GM12865 (cell line): ENCODE results near the gene FIGN.

Experiments used
- DNase-seq: peaks from one replicate; pipeline ENCODE4 v3.0.0; 2010; ENCODE audit warnings: low read depth
- H3K4me3 ChIP-seq: 2 replicates; pipeline ENCODE4 v1.5.1; 2011; ENCODE audit warnings: mild to moderate bottlenecking, low read depth, low read length, control low read depth
- TF ChIP-seq, protein P1 (sequence below): IDR thresholded peaks from 2 replicates; pipeline ENCODE4 v1.5.1; 2011; ENCODE audit warnings: low read length, control low read depth, low read depth, inconsistent platforms; ENCODE audit not compliant: insufficient read depth; ENCODE audit errors: missing control alignments

FIGN gene

DNA sequence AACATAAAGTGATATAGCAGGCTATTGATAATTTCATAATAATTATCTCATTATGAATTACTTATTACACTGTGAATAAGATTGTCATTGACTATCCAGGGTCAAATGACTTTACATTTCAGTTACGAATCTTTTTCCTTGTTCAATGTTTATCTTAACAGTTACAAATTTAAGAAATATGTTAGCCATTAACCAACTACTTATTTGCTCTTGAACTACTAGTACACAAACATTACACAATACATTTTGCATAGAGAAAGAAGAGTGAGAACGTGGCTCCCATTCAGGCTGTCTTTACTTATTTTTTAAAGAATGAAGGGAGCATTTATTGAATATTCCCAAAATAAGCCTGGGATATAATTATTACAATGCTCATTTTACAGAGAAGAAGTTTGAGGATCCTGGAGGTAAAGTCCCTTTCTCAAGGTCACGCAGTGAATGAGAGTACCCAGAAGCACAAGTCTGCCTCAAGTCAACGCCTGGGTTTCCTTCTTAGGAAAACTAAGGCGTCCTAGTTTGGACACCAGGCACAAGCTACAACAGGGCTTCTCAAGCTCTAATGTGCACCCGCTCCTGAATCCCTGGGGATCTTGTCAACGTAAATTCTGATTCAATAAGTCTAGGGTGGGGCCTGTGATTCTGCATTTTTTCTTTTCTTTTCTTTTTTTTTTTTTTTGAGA, 164.2 kb downstream of the FIGN start:
- TF ChIP-seq, protein P1, sequence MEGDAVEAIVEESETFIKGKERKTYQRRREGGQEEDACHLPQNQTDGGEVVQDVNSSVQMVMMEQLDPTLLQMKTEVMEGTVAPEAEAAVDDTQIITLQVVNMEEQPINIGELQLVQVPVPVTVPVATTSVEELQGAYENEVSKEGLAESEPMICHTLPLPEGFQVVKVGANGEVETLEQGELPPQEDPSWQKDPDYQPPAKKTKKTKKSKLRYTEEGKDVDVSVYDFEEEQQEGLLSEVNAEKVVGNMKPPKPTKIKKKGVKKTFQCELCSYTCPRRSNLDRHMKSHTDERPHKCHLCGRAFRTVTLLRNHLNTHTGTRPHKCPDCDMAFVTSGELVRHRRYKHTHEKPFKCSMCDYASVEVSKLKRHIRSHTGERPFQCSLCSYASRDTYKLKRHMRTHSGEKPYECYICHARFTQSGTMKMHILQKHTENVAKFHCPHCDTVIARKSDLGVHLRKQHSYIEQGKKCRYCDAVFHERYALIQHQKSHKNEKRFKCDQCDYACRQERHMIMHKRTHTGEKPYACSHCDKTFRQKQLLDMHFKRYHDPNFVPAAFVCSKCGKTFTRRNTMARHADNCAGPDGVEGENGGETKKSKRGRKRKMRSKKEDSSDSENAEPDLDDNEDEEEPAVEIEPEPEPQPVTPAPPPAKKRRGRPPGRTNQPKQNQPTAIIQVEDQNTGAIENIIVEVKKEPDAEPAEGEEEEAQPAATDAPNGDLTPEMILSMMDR: no peak
- no peak for DNase-seq

DNA sequence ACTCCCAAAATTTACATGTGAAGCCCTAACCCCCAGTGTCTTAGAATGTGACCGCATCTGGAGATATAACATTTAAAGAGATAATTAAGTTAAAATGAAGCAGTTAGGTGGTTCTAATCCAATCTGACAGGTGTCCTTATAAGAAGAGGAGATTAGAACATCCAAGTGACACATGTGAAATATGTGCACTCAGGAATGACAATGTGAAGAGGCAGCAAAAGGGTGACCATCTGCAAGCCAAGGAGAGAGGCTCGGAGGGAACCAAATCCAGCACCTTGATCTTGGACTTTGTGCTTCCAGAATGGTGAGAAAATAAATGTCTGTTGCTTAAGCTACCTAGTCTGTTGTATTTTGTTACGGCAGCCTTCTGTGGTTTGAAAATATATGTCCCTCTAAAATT, 165.4 kb downstream of the FIGN start:
- DNase-seq: no peak
- TF ChIP-seq, protein P1: no peak
- no peak overlapping the region for H3K4me3 ChIP-seq

More for the DNA sequence above, 164.2 kb downstream of the FIGN start:
- H3K4me3 ChIP-seq: no peak overlapping the region

DNA sequence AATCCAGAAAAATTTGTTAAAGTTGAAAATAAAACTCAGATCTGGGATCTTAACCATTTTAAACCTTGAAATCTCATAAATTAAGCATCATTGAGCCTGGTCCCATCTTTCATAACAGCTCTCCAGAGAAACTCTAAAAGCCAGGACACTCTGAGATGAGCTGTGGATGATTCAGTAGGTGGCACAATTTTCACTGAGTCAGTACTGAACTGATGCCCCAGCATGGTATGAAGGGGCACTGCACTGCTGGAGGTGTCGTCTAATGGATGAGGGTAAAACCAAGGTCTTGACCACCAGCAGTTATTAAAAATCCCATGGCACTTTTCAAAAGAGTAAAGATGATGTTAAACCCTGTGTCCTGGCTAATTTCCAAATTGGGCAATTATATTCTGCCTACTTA, 170.6 kb downstream of the FIGN start:
- no peak for DNase-seq
- TF ChIP-seq, protein P1: no peak
- H3K4me3 ChIP-seq: no peak overlapping the region

DNA sequence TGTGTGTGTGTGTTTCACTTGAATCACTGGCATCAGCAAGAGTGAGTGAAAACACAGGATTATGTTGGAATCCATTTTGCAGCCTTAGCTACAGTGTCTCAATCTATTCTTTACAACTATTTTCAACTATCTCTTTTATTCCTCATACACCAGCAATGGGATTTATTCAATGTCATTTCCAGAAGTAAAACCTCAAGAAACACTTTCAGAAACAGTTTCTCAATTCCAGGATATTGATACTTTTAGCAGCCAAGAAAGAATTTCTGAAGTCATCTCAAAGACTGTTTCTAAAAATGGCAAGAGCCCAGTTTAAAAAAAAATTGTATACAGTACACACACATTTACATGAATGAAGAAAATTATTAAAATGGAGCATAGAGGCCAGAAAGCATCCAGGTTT, 171.6 kb downstream of the FIGN start:
- TF ChIP-seq, protein P1: no peak
- DNase-seq: no peak
- H3K4me3 ChIP-seq: no peak overlapping the region

DNA sequence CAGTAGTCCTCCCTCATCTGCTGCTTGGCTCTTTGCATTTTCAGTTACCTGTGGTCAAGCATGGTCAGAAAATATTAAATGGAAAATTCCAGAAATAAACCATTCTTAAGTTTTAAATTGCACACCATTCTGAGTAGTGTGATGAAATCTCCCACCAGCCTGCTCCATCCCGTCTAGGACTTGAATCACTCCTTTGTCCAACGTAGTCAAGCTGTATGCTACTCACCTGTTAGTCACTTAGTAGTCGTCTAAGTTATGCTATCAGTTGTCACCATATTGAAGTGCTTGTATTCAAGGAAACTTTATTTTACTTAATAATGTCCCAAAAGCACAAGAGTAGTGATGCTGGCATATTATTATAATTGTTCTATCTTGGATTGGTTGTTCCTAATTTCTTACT, 172.5 kb downstream of the FIGN start:
- TF ChIP-seq, protein P1: no peak
- H3K4me3 ChIP-seq: no peak overlapping the region
- no peak for DNase-seq

DNA sequence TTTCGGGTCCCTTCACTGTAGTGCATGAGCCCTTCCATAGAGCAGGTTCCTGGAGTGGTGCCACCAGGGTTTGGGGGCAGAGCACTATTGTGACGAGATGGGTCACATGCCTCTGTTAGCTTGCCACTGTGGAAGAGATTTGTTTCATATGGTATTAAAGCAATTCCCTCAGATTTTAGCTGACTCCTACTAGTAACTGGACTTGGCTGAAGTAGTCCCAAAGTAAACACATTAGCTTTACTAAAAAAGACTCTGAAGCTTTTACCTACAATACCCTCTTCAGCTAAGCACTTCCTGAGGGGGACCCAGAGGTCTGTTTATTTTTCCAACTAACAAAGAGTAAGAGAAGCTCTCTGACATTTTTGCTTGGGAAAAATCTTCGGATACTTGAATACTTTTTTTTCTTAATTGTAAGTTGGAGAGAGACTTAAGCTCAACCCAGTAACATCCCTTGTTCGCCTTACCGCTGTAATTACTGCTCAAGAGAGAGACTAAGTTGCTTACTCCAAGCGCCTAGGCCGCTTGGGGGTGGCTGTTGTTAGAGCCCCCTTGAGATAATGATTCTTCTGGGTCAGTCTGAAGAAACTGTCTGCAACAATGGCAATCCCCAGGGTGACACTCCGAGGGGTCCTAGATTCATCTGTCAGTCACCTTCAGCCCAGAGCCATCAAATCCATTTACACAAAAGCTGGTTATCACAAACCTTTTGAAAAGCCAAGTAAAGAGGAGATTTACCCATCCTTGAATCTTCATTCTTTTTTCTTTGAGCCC, 177.4 kb downstream of the FIGN start:
- DNase-seq: no peak
- H3K4me3 ChIP-seq: no peak overlapping the region
- TF ChIP-seq, protein P1: no peak
